Activated T-helper 1 cell treated with anti-CD3 and anti-CD28 coated beads, Interleukin-12 subunit alpha, Interleukin-12 subunit beta, Interleukin-2, Interleukin-4 antibody, amounts not matched to agents 30 ng/mL and 10 ng/mL and 1 ng/mL, durations not matched to agents 14 hours and 24 hours and 36 hours (primary cell): ENCODE measurements around the gene ASRGL1. TPM values are rescaled to one million over a fixed set of nuclear protein-coding genes. Genes with fewer than 3 reads are reported as not detected.

Experiments used
- DNase-seq: peaks from one replicate; pipeline ENCODE4 v3.0.0; 2021; ENCODE audit warnings: low spot score
- H3K27ac Mint-ChIP-seq: one replicate; pipeline ENCODE4 v1.8.0; 2021; ENCODE audit warnings: mild to moderate bottlenecking, mixed read lengths
- H3K27me3 Mint-ChIP-seq: one replicate; pipeline ENCODE4 v1.8.0; 2022; ENCODE audit warnings: mild to moderate bottlenecking, moderate library complexity, mixed read lengths; ENCODE audit not compliant: insufficient read depth
- H3K36me3 Mint-ChIP-seq: one replicate; pipeline ENCODE4 v1.8.0; 2021; ENCODE audit warnings: low read depth, mixed read lengths
- H3K4me1 Mint-ChIP-seq: one replicate; pipeline ENCODE4 v1.8.0; 2021; ENCODE audit warnings: low read depth, mixed read lengths
- H3K4me3 Mint-ChIP-seq: one replicate; pipeline ENCODE4 v1.8.0; 2021; ENCODE audit warnings: mild to moderate bottlenecking, moderate library complexity, mixed read lengths
- H3K9me3 Mint-ChIP-seq: one replicate; pipeline ENCODE4 v1.8.0; 2021; ENCODE audit warnings: mixed read lengths
- intact Hi-C: fragments of 100-400 bp; cut with micrococcal nuclease; formaldehyde crosslinking; loops from one replicate; pipeline ENCODE4 v1.15.1; 2024
- total RNA-seq: library from RNA; stranded (reverse); gene quantifications from 2 replicates; pipeline ENCODE4 v1.2.3, GENCODE V29; 2022

Gene ASRGL1
- total RNA-seq, 1 donor from 2014 or later = 4.8 TPM

- no peaks in the 10 kb centered on the region for H3K27me3 Mint-ChIP-seq
- H3K36me3 Mint-ChIP-seq = no peaks in the 10 kb centered on the region
- H3K4me3 Mint-ChIP-seq = no peak overlapping the region
- intact Hi-C loops = no loop called here
- H3K27ac Mint-ChIP-seq = no peak overlapping the region
- no peak for DNase-seq
- no peaks in the 10 kb centered on the region for H3K4me1 Mint-ChIP-seq
- H3K9me3 Mint-ChIP-seq = no peaks in the 10 kb centered on the region
These were observed 79.3 kb downstream of the ASRGL1 start for GRCh38 chr11:62416596-62416995.

GRCh38 chr11:62418136-62418535 lies 80.9 kb downstream of the ASRGL1 start:
- DNase-seq = no peak
- Mint-ChIP-seq H3K4me3 (no peak overlapping the region), H3K4me1 (no peaks in the 10 kb centered on the region), H3K27ac (no peak overlapping the region), H3K36me3 (no peaks in the 10 kb centered on the region), H3K27me3 (no peaks in the 10 kb centered on the region), H3K9me3 (no peaks in the 10 kb centered on the region)
- intact Hi-C loops = no loop called here

GRCh38 chr11:62418733-62419132 lies 81.5 kb downstream of the ASRGL1 start, which contains the start of gene SCGB1A1:
TSS of gene SCGB1A1 (plus strand) at chr11:62419033. CDS start at chr11:62419096, 63 bp downstream.
- Mint-ChIP-seq H3K27ac (no peak within 1 kb of the TSS), H3K4me1 (no peaks in the 10 kb centered on the region), H3K4me3 (no peak within 1 kb of the TSS), H3K9me3 (no peaks in the 10 kb centered on the region), H3K36me3 (no peaks in the 10 kb centered on the region), H3K27me3 (no peaks in the 10 kb centered on the region)
- intact Hi-C loops = no loop called here
- DNase-seq = no peak

GRCh38 chr11:62419314-62419929 lies 82.2 kb downstream of the ASRGL1 start:
- intact Hi-C loops = no loop called here
- Mint-ChIP-seq H3K4me1 (no peaks in the 10 kb centered on the region), H3K27me3 (no peaks in the 10 kb centered on the region)

GRCh38 chr11:62419943-62420342 lies 82.7 kb downstream of the ASRGL1 start:
- H3K27me3 Mint-ChIP-seq = no peaks in the 10 kb centered on the region
- no peaks in the 10 kb centered on the region for H3K36me3 Mint-ChIP-seq
- no peaks in the 10 kb centered on the region for H3K4me1 Mint-ChIP-seq
- intact Hi-C loops = loop anchor here (10.0 kb wide), 1 partner anchor 255 kb away; the partner anchor contains the start of genes LBHD1, UBXN1 and UQCC3
- H3K4me3 Mint-ChIP-seq = no peak overlapping the region
- H3K9me3 Mint-ChIP-seq = no peaks in the 10 kb centered on the region
- DNase-seq = no peak
- H3K27ac Mint-ChIP-seq = no peak overlapping the region

More at GRCh38 chr11:62419314-62419929, 82.2 kb downstream of the ASRGL1 start:
- Mint-ChIP-seq H3K36me3 (no peaks in the 10 kb centered on the region), H3K4me3 (no peak overlapping the region), H3K9me3 (no peaks in the 10 kb centered on the region), H3K27ac (no peak overlapping the region)
- no peak for DNase-seq

- Mint-ChIP-seq H3K36me3 (no peaks in the 10 kb centered on the region), H3K27ac (no peak overlapping the region), H3K4me3 (no peak overlapping the region), H3K9me3 (no peaks in the 10 kb centered on the region), H3K27me3 (no peaks in the 10 kb centered on the region), H3K4me1 (no peaks in the 10 kb centered on the region)
- DNase-seq = no peak
- intact Hi-C loops = loop anchor here (10.0 kb wide), 1 partner anchor 254 kb away; the partner anchor contains the start of genes LBHD1, UBXN1 and UQCC3
These were observed 83.6 kb downstream of the ASRGL1 start for GRCh38 chr11:62420882-62421281.

GRCh38 chr11:62421996-62422395 lies 84.7 kb downstream of the ASRGL1 start:
- H3K4me3 Mint-ChIP-seq = no peak overlapping the region
- no peak overlapping the region for H3K27ac Mint-ChIP-seq
- H3K9me3 Mint-ChIP-seq = no peaks in the 10 kb centered on the region
- no peaks in the 10 kb centered on the region for H3K36me3 Mint-ChIP-seq
- intact Hi-C loops = loop anchor here (10.0 kb wide), 1 partner anchor 253 kb away; the partner anchor contains the start of genes LBHD1, UBXN1 and UQCC3
- no peak for DNase-seq
- peaks cover 10% of the 10 kb centered on the region for H3K4me1 Mint-ChIP-seq
- no peaks in the 10 kb centered on the region for H3K27me3 Mint-ChIP-seq

GRCh38 chr11:62423012-62423411 lies 85.8 kb downstream of the ASRGL1 start:
- intact Hi-C loops = loop anchor here (10.0 kb wide), 1 partner anchor 252 kb away; the partner anchor contains the start of genes LBHD1, UBXN1 and UQCC3
- H3K4me3 Mint-ChIP-seq = no peak overlapping the region
- no peaks in the 10 kb centered on the region for H3K27me3 Mint-ChIP-seq
- H3K36me3 Mint-ChIP-seq = no peaks in the 10 kb centered on the region
- DNase-seq = no peak
- no peaks in the 10 kb centered on the region for H3K9me3 Mint-ChIP-seq
- no peak overlapping the region for H3K27ac Mint-ChIP-seq
- peaks cover 17% of the 10 kb centered on the region for H3K4me1 Mint-ChIP-seq

- intact Hi-C loops = loop anchor here (1.0 to 10.0 kb wide), 4 partner anchors 25 to 455 kb away; partner anchors contain the start of genes LBHD1, SLC3A2, UBXN1 and UQCC3
- DNase-seq = peak; percentile 7
- Mint-ChIP-seq H3K4me1 (peaks cover 46% of the 10 kb centered on the region), H3K4me3 (peak overlapping the region; percentile 55), H3K9me3 (no peaks in the 10 kb centered on the region), H3K36me3 (peaks cover 2% of the 10 kb centered on the region), H3K27ac (peak overlapping the region; percentile 96), H3K27me3 (no peaks in the 10 kb centered on the region)
These were observed 90.5 kb downstream of the ASRGL1 start for GRCh38 chr11:62427630-62428233.

GRCh38 chr11:62428871-62429560 lies 91.8 kb downstream of the ASRGL1 start:
- DNase-seq = no peak
- no peaks in the 10 kb centered on the region for H3K9me3 Mint-ChIP-seq
- H3K27me3 Mint-ChIP-seq = no peaks in the 10 kb centered on the region
- intact Hi-C loops = loop anchor here (5.0 to 10.0 kb wide), 2 partner anchors 246 to 453 kb away; partner anchors contain the start of genes LBHD1, SLC3A2, UBXN1 and UQCC3
- H3K4me1 Mint-ChIP-seq = peaks cover 55% of the 10 kb centered on the region
- H3K27ac Mint-ChIP-seq = peak overlapping the region; percentile 48
- peaks cover 2% of the 10 kb centered on the region for H3K36me3 Mint-ChIP-seq
- no peak overlapping the region for H3K4me3 Mint-ChIP-seq

GRCh38 chr11:62430425-62430824 lies 93.2 kb downstream of the ASRGL1 start:
- Mint-ChIP-seq H3K27ac (peak overlapping the region; percentile 14), H3K36me3 (peaks cover 2% of the 10 kb centered on the region), H3K4me1 (peaks cover 59% of the 10 kb centered on the region), H3K27me3 (no peaks in the 10 kb centered on the region), H3K4me3 (no peak overlapping the region), H3K9me3 (no peaks in the 10 kb centered on the region)
- intact Hi-C loops = no loop called here
- DNase-seq = no peak

- no peak overlapping the region for H3K27ac Mint-ChIP-seq
- intact Hi-C loops = no loop called here
- no peak overlapping the region for H3K4me3 Mint-ChIP-seq
- H3K27me3 Mint-ChIP-seq = no peaks in the 10 kb centered on the region
- H3K36me3 Mint-ChIP-seq = peaks cover 2% of the 10 kb centered on the region
- no peaks in the 10 kb centered on the region for H3K9me3 Mint-ChIP-seq
- DNase-seq = no peak
- peaks cover 62% of the 10 kb centered on the region for H3K4me1 Mint-ChIP-seq
These were observed 94.1 kb downstream of the ASRGL1 start for GRCh38 chr11:62431171-62431901.
